GM23248 (cell line): ENCODE results near the gene PIGO.

Source experiments
- EZH2 ChIP-seq: fragments of 200-600 bp; sonication (generic); IDR thresholded peaks from 2 replicates; pipeline ENCODE4 v1.6.1; 2018; ENCODE audit warnings: antibody characterized with exemption, mild to moderate bottlenecking; ENCODE audit not compliant: insufficient read depth, poor library complexity, severe bottlenecking
- EZH2phosphoT487 ChIP-seq: fragments of 200-600 bp; sonication (generic); IDR thresholded peaks from 2 replicates; pipeline ENCODE4 v1.6.1; 2018; ENCODE audit warnings: antibody characterized with exemption, moderate library complexity, mild to moderate bottlenecking, low read depth; ENCODE audit not compliant: insufficient read depth

- no peak for TF ChIP-seq EZH2
- TF ChIP-seq EZH2phosphoT487: no peak
Measured at GRCh38 chr9:35107297-35108290, 11.2 kb upstream of the PIGO start.
